HG03095 (cell line): ENCODE data around the gene GABRA5.
"Not testable (repeated sequence)": the region's sequence is repeated elsewhere in the genome, so short reads cannot be mapped to it uniquely, and the experiment has no call there.

ENCODE experiments used
- ATAC-seq: cut with Tn5 transposase; IDR thresholded peaks from one replicate; pipeline ENCODE4 v1.9.1; 2021; ENCODE audit warnings: moderate library complexity; ENCODE audit not compliant: unreplicated experiment

GABRA5 gene

GRCh38 chr15:26875476-26875850, 8.6 kb downstream of the GABRA5 start:
- no peak for ATAC-seq

- no peak for ATAC-seq
Observed at GRCh38 chr15:26877831-26878230, 11.0 kb downstream of the GABRA5 start.

- no peak for ATAC-seq
Observed at GRCh38 chr15:26879706-26880105, 12.8 kb downstream of the GABRA5 start.

GRCh38 chr15:26882112-26882511, 15.2 kb downstream of the GABRA5 start:
- no peak for ATAC-seq

- ATAC-seq = no peak
Observed at GRCh38 chr15:26882616-26883365, 15.9 kb downstream of the GABRA5 start.

- no peak for ATAC-seq
Observed at GRCh38 chr15:26883466-26883865, 16.6 kb downstream of the GABRA5 start.

- ATAC-seq = no peak
Observed at GRCh38 chr15:26886566-26886965, 19.7 kb downstream of the GABRA5 start.

GRCh38 chr15:26887926-26888666, 21.2 kb downstream of the GABRA5 start:
- no peak for ATAC-seq

- ATAC-seq = no peak
Observed at GRCh38 chr15:26888761-26889160, 21.9 kb downstream of the GABRA5 start.

GRCh38 chr15:26889298-26889898, 22.5 kb downstream of the GABRA5 start:
- ATAC-seq = no peak

GRCh38 chr15:26890451-26890850, 23.6 kb downstream of the GABRA5 start:
- no peak for ATAC-seq

GRCh38 chr15:26890988-26891387, 24.1 kb downstream of the GABRA5 start:
- ATAC-seq = no peak

GRCh38 chr15:26891448-26892181, 24.8 kb downstream of the GABRA5 start:
- ATAC-seq = no peak

- ATAC-seq = no peak
Observed at GRCh38 chr15:26892182-26892518, 25.3 kb downstream of the GABRA5 start.

GRCh38 chr15:26892678-26893077, 25.8 kb downstream of the GABRA5 start:
- no peak for ATAC-seq

- ATAC-seq = no peak
Observed at GRCh38 chr15:26893351-26894065, 26.6 kb downstream of the GABRA5 start.

GRCh38 chr15:26894181-26894580, 27.3 kb downstream of the GABRA5 start:
- no peak for ATAC-seq

- not testable (repeated sequence) for ATAC-seq
Observed at GRCh38 chr15:26895346-26895745, 28.5 kb downstream of the GABRA5 start.

GRCh38 chr15:26899658-26900057, 32.8 kb downstream of the GABRA5 start:
- no peak for ATAC-seq

- ATAC-seq = no peak
Observed at GRCh38 chr15:26901041-26901440, 34.2 kb downstream of the GABRA5 start.

- ATAC-seq = no peak
Observed at GRCh38 chr15:26910715-26911114, 43.9 kb downstream of the GABRA5 start.
